VCaP (cell line): ENCODE measurements around the gene ABCG2.
"Not testable (repeated sequence)": the region's sequence is repeated elsewhere in the genome, so short reads cannot be mapped to it uniquely, and the experiment has no call there.

Source experiments
- H3K27ac ChIP-seq: fragments of 450-650 bp; 2 replicates; pipeline ENCODE4 v1.5.1; 2017
- CTCF ChIP-seq: fragments of 450-650 bp; conservative IDR thresholded peaks from 2 replicates; pipeline ENCODE4 v1.5.1; 2017; ENCODE audit warnings: mild to moderate bottlenecking, moderate library complexity

ABCG2 gene

GRCh38 chr4:88166608-88167007 lies 8.2 kb upstream of the ABCG2 start:
- H3K27ac ChIP-seq, result no peak overlapping the region
- TF ChIP-seq CTCF, result no peak

- H3K27ac ChIP-seq, result no peak overlapping the region
- no peak for TF ChIP-seq CTCF
These were observed 4.9 kb upstream of the ABCG2 start for GRCh38 chr4:88163336-88163735.

- no peak overlapping the region for H3K27ac ChIP-seq
- TF ChIP-seq CTCF, result no peak
These were observed 4.2 kb upstream of the ABCG2 start for GRCh38 chr4:88162626-88163025.

- H3K27ac ChIP-seq, result peak overlapping the region; percentile 28; the same call in 1 of the 2 replicates
- no peak for TF ChIP-seq CTCF
These were observed 838 bp upstream of the ABCG2 start for GRCh38 chr4:88159229-88159725.

GRCh38 chr4:88158038-88158488 lies 376 bp downstream of the ABCG2 start:
- TF ChIP-seq CTCF, result no peak
- H3K27ac ChIP-seq, result peak overlapping the region; percentile 28; the same call in 1 of the 2 replicates

- not testable (repeated sequence) for H3K27ac ChIP-seq
These were observed 6.1 kb downstream of the ABCG2 start for GRCh38 chr4:88152331-88152730.

GRCh38 chr4:88148560-88148959 lies 9.9 kb downstream of the ABCG2 start:
- TF ChIP-seq CTCF, result no peak
- H3K27ac ChIP-seq, result no peak overlapping the region

GRCh38 chr4:88147799-88148217 lies 10.6 kb downstream of the ABCG2 start:
- TF ChIP-seq CTCF, result no peak
- H3K27ac ChIP-seq, result no peak overlapping the region
